ENCODE measurements around the gene TBX20.
"Not testable (repeated sequence)": the region's sequence is repeated elsewhere in the genome, so short reads cannot be mapped to it uniquely, and the experiment has no call there.

The TBX20 gene

DNA sequence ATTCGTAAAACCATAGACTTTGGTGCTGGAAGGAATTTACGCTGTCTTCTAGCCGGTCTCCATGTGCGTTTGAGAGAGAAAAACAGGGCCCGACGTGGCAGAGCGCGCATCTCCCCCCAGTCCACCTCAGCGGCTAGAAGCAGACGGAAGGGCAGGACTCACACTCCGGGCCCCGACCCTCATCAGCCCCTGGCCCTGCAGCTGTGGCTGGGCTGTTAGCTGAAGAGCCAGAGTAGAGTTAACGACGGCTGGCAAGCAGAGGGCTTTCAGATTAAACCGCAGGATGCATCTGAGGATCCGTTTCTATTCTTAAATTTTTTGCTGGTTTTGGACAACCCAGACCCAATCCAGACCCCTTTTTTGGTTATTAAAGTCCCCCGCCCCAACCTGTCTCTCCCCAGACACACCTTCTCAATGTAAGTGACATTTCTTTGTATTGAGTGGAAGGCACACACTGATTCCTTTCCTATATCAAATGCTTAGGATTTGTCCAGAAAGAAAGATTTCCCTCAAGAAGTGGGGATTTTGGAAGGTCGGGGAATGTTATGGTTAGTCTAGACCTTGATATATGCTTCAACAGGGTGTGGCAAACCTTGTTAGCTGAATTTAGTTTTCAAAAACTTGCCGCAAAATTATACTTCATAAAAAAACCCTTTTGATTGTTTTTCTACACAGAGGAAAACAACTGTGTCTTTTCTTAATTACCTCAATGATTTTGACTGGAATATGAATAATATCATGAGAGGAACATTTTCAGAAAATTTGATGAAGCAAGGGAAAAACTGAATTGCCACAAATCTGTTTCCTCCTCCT is 1.7 kb upstream of the TBX20 start:
- no peak for DNase-seq

DNA sequence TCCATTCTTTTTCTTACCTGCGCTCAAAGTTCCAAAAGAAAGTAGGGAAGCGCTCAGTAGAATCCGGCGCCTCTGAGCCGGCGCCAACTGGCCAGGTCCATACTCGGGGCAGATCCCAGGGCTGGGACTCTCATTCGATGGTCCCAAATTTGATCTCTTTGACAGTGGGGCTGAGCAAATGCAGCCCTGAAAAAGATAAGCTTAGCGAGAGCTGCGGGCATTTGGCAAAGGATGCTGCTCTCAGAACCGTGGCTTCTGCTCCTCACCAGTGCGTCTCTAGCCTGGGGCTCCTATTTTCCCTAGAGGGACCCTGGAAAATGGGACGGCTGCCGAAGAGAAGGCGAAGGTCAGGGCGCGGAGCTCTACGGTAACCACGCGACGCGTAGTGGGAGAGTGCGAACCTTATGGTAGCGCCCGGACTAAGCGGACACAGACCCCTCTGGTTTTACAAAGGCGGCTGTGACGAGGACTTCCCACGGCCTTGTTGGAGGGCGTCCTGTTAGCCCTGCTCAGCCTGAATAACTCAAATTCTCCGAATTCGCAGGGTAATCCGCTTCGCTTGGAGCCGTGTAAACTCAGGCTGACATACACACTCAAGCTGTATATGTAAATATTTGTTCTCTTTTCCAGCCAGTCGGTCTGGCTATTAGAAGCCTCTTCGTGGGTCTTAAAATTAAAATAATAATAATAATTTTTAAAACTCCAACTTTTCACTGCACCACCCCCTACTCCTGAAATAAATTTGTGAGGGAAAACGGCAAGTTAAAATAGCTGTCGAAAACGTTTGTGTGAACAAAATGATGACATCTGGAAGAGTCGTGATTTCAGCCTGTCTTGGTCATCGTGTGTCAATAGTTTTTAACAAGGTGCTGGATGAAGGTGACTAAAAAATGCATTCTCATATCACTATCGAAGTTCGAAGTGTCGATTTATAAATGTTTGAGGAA is 869 bp upstream of the TBX20 start:
- no peak for DNase-seq

DNA sequence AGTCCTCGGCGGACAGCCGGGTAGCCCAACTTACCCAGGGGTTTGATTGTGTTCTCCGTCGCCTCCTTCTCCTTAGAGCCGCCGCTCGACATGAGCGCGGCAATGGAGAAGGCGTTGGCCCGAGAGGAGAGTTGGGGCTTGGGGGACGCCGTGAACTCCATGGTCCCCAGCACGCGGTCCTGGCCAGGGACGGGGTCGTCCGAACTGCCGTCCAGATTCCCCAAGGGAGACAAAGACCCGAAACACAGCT is 515 bp downstream of the TBX20 start:
- no peak for DNase-seq

DNA sequence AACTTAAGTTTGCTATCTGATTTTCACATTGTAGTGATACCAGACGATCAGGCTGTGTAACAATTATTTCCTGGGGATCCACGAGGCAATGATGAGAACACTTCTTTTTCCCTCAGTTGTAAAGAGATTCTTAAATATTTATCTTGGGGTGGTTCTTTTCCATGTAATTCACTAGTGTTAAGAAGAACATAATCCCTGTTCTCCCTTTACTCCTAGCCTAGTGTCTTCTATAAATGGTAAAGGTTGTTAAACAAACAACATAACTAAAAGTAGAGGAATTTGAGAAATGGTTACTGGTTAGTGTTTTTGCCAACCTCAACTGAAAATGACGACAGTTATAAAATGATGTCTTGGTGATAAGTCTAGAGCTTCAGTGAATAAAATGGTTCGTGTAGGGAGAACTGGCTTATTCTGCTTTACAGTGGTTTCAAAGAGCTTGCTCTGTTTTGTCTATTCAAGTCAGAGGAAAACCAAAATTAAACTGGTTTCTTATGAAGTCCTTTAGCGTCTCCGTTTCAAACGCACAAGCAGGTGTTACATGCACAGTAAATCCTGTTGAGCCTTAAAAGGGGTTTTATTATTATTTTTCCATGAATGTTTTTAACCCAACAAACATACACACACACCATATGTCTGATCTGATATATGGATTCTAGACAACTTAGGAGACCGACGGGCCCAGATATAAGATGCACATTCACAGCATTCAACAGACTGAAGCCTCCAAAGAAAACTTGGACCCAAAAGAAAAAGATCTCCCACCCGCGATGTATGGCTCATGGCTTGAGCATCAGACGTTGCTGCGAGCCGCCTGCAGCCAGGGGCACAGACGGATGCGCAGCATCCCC is 1.1 kb downstream of the TBX20 start:
- DNase-seq = no peak

DNA sequence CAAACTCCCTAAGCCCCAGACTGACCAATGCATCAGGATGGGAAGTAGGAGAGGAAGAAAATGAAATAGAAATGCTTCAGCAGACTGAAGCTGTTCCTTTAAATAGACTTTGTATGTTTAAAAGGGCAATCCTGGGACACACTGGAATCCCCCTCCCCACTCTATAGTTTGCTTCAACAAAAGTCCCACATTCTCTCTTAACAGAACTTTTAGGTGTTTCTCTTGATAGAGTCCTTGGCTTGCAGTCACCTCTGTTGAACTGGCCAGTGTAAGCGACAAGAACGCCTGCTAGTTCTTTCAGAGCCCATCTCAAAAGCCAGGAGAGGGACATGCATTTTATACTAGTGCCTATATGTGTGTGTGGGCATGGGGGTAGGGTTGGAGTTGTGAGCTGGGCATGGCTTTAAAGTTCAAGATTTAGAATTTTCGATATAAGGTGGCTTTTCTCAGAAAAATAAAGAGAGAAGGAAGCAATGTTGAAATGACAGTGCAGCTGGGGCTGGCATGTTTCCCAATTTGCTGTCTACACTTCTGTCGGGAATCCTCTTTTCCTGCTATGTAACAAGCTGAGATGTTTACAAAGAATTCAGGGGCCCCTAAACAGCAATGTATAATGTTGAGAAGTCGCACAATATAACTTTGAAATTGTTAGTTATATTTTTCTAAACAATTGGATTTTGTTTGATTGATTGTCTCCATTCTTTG is 2.1 kb downstream of the TBX20 start:
- no peak for DNase-seq

DNA sequence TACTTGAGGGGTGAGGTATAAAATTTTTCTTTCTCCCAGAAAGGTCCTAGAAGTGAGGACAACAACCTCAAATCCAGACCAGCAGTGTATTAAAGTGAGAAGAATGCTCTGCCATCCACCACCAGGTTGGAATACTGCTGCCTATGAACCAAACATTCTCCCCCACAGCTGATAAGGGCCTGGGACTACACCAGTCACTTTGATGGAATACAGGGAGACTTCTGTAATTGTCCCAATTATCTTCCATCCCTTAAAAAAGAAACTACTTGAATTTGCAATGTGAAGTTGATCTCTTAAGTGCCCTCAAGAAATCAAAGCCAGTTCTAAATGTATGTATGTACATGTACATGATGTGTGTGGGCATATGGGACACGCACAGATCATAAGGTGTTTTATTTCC is 3.0 kb downstream of the TBX20 start:
- no peak for DNase-seq

DNA sequence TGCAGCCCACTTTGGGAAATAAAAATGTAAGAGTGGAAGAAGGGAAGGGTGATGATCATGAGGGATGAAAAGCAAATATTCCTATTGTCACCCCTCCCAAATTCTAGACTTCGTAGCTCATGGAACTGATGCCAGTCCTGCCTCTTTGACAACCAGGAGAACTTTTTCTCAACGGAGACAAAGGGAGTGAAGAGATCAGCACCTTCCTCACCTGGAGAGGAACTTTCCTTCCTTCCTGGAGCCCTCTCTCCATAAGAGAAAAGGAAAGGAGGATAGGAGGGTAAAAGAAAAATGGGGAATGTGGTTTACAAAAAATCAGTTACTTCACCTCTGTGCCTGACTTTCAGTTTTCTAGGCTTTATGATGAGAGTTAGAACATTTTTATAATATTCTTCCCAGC is 3.4 kb downstream of the TBX20 start:
- no peak for DNase-seq

DNA sequence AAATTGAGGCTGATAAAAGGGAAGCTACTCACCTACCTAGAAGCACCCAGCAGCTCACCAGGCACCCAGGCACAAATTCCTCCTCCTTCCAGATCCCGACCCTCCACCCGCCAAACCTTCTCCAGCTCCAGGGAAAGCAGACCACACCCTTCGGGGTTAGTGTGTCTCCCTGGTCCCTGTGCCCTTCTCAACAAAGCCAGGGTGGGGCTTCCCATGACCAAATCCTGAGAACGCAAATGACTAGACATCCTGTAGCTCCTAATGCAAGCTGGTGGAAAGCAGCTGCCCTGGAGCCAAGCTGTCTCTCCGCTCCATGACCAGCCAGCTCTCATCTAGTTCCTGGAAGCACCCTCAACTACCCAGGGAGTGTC is 4.4 kb downstream of the TBX20 start:
- no peak for DNase-seq

DNA sequence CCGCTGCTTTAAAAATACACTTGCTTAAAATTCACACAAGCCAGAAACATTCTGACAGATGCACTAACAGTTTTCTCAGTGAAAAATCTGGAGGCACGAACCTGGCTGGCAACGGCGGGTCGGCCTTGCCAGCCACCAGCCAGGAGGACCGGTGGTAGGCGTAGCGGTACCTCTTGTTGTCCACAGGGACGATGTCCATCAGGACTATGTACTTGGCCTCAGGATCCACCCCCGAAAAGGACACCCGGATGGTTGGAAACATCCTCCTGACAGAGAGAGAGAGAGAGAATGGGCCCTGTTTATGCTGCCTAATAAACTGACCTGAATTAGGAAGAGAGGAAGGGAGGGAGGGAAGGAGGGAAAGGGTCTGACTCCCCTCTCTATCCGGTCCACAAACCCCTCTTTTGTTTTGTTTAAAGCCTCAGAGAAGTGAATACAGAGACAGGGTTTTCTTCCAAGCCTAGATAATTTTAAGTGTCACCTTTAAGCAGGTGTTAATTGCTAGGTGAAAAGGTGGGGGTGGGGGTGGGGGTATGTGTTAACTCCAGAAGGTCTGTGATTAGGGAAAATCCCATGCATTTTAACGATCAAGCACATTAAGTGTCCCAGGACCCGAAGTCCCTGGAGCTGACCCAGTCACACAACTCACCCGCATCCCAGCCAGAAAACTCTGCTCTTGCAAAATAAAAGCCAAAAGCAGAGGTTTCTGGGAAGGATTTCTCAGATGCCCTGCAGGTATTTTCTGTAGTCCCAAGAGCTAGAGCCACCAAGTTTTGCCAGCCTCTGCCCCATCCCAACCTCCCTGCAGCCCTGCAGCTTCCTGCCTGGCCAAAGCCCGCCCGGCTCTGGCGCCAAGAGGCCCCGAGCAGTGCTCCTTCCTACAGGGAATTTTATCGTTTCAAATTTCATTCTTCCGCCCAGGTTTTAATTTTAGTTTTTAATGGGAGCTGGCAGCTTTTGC is 5.0 kb downstream of the TBX20 start:
- no peak for DNase-seq

DNA sequence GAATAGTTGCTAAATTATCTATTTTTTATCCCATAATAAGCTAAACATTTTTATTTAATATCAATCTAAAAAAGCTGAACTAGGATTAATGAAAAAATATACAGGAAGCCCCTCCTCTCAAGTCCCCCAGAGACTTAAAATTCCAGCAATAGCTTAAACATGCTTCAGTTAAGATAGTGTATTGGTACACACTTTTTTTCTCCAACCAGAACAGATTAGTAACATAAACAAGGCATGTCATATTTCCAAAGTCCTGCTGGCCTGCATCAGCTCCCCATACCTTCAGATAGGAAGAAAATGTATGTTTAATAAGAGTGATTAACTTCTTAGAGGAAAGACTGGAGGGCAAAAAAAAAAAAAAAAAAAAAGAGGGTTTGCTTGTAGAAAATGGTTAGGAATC is 7.1 kb downstream of the TBX20 start:
- DNase-seq = no peak

DNA sequence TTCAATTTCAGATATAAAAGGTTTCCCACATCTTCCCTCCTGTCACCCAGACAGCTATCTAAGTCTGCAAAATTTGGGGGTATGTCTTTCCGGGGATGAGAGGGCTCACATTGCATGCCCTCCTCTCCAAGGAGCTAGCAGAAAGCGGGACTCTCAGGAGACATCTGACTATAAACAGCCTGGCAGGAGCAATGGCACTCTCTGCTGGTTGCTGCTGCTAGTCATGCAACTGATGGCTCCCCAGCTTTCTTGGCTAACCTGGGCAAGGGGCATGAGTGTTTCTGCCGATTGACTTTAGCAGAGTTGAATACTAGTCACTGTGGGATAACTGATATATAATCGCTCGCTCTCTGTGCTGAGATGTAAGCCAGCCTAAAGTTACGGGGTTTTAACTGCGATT is 12.0 kb downstream of the TBX20 start:
- no peak for DNase-seq

DNA sequence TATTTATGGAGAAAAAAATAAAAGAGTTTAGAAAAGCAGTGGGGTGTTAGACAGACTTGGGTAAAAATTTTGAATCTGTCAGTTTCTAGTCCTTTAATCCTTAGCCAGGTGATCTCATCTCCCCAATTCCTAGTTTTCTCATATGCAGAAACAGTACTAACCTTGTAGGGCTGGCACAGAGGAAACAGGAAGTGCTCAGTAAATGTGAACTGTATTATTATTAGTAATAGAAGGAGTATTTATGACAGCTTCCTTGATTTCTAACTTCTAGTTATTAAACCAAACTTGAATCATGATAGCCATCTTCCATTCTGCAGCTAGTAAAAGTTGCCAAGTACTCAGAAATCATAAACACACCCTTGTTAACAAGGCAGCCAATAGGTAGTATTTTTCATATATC is 12.5 kb downstream of the TBX20 start:
- DNase-seq = no peak

DNA sequence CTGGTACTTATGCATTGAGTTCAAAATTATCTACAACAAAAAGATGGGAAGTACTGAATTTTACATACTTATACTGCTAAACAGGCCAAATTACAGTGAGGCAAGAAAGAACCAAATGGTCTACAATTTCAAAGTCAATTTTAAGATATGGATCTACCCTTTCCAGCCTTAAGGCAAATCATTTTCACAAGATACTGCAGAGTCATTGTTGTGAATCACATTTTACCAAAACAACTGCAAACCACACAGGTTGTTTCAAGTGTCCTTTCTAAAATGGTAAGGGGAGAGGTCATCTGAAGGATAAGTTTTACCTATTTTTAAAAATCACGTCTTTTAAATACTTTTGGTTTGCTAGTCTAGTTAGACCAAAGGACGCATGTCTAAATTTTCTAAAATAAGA is 12.9 kb downstream of the TBX20 start:
- DNase-seq = not testable (repeated sequence)

DNA sequence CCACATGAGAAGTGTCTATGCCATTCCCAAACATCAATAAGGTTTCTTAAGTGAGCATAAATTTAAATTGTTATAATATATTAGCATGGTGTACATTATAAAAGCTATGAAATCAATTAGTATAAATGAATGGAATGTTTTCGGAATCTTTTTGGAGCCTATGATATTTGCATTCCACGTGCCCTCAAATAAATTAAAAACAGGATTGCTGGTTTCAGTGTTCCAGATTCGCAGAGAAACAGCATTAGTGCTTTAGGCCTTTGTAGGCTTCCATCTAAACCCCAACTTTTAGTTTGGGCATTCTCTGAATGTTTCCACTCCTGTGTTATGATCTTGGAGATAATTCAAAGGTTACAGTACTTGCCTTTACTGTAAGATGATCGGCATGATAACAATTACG is 15.4 kb downstream of the TBX20 start:
- not testable (repeated sequence) for DNase-seq

DNA sequence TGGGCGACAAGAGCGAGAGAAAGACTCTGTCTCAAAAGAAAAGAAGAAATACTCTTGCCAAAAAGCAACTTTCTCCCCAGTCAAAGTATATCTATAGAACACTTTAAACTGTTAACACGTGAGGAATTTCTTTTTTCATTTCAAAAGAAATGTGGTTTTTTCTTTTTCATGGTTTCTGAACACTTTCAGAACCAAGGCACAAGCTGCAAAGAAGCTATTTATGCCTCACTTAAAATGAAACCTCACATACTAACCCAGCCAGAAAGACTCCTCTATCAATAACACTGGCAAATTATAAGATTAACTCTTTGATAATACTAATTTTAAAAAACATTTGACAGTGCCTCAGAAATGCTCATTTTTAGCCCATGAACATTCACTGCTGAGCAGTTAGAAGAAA is 20.9 kb downstream of the TBX20 start:
- DNase-seq = no peak

DNA sequence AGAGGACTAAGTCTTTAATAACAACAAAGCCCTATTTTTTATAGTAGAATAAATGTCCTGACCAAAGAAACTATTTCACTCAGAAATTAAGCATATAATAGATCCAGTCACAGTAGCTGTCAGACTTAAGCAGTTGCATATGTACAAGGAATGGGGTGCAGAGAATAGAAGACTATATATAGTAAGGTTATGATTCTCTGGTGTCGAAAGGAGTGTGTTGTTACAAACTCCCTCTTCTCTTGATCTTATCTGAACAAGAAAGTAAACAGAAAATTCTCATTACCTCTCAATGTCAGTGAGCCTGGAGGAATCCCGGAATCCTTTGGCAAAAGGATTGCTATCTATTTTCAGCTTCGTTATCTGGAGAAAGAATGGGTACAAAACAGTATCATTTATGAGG is 22.7 kb downstream of the TBX20 start:
- not testable (repeated sequence) for DNase-seq

DNA sequence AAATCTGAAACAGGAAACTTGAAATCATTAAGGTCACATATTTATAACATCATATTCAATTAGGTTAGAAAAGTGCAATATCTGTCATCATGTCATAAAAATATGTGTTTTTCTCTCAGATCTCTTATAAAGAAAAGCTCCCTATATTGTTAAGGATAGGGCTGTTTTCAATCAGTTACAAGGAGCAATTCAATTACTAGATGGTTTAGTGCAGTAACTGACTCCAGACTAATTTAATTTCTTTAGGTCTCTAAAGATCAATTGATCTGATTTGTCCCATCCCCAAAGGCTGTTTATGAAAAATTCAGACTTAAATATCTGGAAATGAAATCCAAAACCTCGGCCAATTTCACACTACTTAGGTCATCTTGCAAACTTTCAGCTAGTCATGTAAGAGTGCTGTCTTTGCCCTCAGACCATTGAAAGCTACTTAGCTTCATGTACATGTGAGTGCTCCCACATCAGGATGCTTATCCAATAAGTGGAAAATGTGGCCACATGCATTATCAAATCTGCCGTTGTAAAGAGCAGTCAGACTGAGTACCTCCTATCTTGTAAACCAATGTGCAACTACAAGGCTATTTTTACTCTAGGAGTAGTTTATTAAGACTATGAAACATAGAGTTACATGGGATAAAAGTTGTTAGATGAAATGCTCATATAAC is 24.7 kb downstream of the TBX20 start:
- not testable (repeated sequence) for DNase-seq

DNA sequence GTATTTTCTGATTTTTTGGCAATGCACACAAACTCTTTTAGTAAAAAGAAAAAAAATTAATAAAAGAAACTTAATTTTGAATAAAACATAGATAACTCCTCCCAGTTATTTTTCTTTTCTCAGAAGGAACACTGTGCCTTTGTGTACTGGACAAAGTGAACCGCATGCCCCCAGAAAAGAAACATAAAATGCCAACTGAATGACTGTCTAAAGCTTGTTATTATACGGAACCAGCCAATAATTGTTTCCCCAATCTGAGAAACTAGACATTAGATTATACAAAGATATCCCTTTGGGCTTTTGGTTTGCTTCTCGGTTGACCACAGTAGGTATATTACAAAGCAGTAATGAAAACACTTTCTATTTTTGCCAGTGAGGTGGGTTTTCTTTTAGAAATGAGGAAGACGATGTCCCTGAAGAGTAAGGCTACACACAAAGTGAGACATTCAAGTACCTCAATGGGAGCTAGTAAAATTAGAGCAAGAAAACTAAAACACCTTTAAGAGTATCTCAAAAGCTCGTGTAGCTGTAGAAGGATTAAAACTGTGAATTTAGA is 25.3 kb downstream of the TBX20 start:
- not testable (repeated sequence) for DNase-seq

DNA sequence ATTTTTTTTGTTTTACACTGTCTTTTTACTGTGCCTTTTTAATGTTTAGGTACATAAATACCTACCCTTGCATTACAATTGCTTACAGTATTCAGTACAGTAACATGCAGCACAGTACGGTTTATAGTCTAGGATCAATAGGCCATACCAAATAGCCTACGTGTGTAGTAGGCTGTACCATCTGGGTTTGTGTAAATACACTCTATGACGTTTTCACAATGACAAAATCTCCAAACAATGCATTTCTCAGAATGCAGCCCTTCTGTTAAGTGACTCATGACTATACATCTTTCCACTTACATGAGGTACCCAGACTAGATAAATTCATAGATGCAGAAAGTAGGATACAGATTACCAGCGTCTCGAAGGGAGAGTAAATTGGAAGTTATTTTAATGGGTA is 26.5 kb downstream of the TBX20 start:
- not testable (repeated sequence) for DNase-seq

DNA sequence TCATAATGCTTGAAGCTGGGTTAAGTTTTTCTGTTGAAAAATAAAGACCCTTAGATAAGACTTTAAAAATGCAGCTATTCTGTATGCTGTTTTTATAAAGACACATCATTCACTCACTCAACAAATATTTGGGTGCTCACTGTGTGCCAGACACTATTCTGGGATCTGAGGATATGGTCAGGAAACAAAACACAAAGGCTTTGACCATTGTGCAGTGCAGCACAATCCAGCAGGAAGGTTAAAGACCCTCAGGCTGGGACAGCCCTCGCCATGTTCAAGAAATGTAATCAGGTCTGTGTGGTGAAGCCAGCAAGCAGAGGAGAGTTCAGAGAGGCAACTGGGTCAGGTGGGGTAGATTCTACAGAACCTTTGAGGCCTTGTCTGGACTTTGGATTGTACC is 31.5 kb downstream of the TBX20 start:
- DNase-seq = not testable (repeated sequence)

DNA sequence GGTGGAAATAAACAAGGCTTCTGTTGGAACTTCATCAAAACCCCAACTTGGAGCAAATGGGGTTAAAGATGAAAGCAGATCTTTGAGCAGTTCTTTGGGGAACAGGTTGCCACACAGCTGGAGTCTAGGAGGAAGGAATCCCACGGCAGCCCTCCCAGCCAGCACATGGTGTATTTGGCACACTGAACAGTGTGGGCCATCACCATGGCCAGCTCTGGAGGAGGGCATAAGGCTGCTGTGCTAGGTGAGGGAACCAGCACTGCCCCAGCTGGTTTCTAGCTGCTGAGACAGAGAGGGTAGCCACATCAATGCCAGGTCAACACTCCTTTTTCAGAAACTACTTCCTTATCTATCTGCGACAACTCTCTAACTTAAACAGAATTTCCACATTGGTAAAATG is 33.7 kb downstream of the TBX20 start:
- DNase-seq = not testable (repeated sequence)

All from NCI-H510A treated with DMSO at 0.1 percent for 48 hours (cell line).